Measurements from ENCODE around the gene TOP1. TPM values are rescaled to one million over a fixed set of nuclear protein-coding genes. Genes with fewer than 3 reads are reported as not detected.

The TOP1 gene
- total RNA-seq, 2 experiments from 2014 or later = 91.7 to 92.6 TPM

GRCh38 chr20:41137614-41138474, 109.2 kb downstream of the TOP1 start:
- H3K27ac Mint-ChIP-seq = peak overlapping the region; percentile 94
- CTCF ChIA-PET = interaction anchor here (0.6 to 3.2 kb wide), 9 partner anchors 10 to 185 kb away, joined by 3 to 16 read pairs (median 5); no protein-coding TSS in a partner anchor
- H3K4me1 Mint-ChIP-seq (ENCODE audit: low read depth) = peaks cover 69% of the 10 kb centered on the region
- no peaks in the 10 kb centered on the region for H3K27me3 Mint-ChIP-seq (ENCODE audit: low read depth)
- peaks cover 6% of the 10 kb centered on the region for H3K36me3 Mint-ChIP-seq (ENCODE audit: low read depth)
- intact Hi-C loops (cut with micrococcal nuclease) = loop anchor here (1.0 to 5.0 kb wide), 7 partner anchors 19 to 555 kb away; partner anchors contain the start of genes CHD6 and TOP1
- H3K4me3 Mint-ChIP-seq = peak overlapping the region; percentile 85
- DNase-seq = peak; percentile 73
- H3K9me3 Mint-ChIP-seq = no peaks in the 10 kb centered on the region

GRCh38 chr20:41138475-41139226, 110.0 kb downstream of the TOP1 start:
- DNase-seq = peak; percentile 66
- peak overlapping the region; percentile 85 for H3K4me3 Mint-ChIP-seq
- peaks cover 6% of the 10 kb centered on the region for H3K36me3 Mint-ChIP-seq (ENCODE audit: low read depth)
- peaks cover 73% of the 10 kb centered on the region for H3K4me1 Mint-ChIP-seq (ENCODE audit: low read depth)
- no peaks in the 10 kb centered on the region for H3K9me3 Mint-ChIP-seq
- intact Hi-C loops (cut with micrococcal nuclease) = loop anchor here (5.0 kb wide), 3 partner anchors 34 to 479 kb away; partner anchors contain the start of gene CHD6
- CTCF ChIA-PET = interaction anchor here (0.6 to 3.2 kb wide), 10 partner anchors 7 to 184 kb away, joined by 3 to 16 read pairs (median 5); no protein-coding TSS in a partner anchor
- peak overlapping the region; percentile 94 for H3K27ac Mint-ChIP-seq
- no peaks in the 10 kb centered on the region for H3K27me3 Mint-ChIP-seq (ENCODE audit: low read depth)

- CTCF ChIA-PET = interaction anchor here (1.0 to 3.2 kb wide), 6 partner anchors 8 to 33 kb away, joined by 5 to 16 read pairs (median 6); no protein-coding TSS in a partner anchor
- intact Hi-C loops (cut with micrococcal nuclease) = loop anchor here (5.0 kb wide), 3 partner anchors 33 to 478 kb away; partner anchors contain the start of gene CHD6
- peak; percentile 45 for DNase-seq
- H3K9me3 Mint-ChIP-seq = no peaks in the 10 kb centered on the region
- H3K36me3 Mint-ChIP-seq (ENCODE audit: low read depth) = peaks cover 11% of the 10 kb centered on the region
- peaks cover 74% of the 10 kb centered on the region for H3K4me1 Mint-ChIP-seq (ENCODE audit: low read depth)
- H3K4me3 Mint-ChIP-seq = peak overlapping the region; percentile 85
- peak overlapping the region; percentile 94 for H3K27ac Mint-ChIP-seq
- no peaks in the 10 kb centered on the region for H3K27me3 Mint-ChIP-seq (ENCODE audit: low read depth)
These were observed 110.8 kb downstream of the TOP1 start for GRCh38 chr20:41139227-41140093.

- no peaks in the 10 kb centered on the region for H3K27me3 Mint-ChIP-seq (ENCODE audit: low read depth)
- H3K4me3 Mint-ChIP-seq = peak overlapping the region; percentile 85
- intact Hi-C loops (cut with micrococcal nuclease) = no loop called here
- H3K9me3 Mint-ChIP-seq = no peaks in the 10 kb centered on the region
- peaks cover 74% of the 10 kb centered on the region for H3K4me1 Mint-ChIP-seq (ENCODE audit: low read depth)
- peak overlapping the region; percentile 94 for H3K27ac Mint-ChIP-seq
- peaks cover 14% of the 10 kb centered on the region for H3K36me3 Mint-ChIP-seq (ENCODE audit: low read depth)
- CTCF ChIA-PET = interaction anchor here (1.2 to 4.7 kb wide), 5 partner anchors 9 to 32 kb away, joined by 3 to 32 read pairs (median 11); no protein-coding TSS in a partner anchor
- peak; percentile 52 for DNase-seq
These were observed 111.9 kb downstream of the TOP1 start for GRCh38 chr20:41140226-41141133.

DNA sequence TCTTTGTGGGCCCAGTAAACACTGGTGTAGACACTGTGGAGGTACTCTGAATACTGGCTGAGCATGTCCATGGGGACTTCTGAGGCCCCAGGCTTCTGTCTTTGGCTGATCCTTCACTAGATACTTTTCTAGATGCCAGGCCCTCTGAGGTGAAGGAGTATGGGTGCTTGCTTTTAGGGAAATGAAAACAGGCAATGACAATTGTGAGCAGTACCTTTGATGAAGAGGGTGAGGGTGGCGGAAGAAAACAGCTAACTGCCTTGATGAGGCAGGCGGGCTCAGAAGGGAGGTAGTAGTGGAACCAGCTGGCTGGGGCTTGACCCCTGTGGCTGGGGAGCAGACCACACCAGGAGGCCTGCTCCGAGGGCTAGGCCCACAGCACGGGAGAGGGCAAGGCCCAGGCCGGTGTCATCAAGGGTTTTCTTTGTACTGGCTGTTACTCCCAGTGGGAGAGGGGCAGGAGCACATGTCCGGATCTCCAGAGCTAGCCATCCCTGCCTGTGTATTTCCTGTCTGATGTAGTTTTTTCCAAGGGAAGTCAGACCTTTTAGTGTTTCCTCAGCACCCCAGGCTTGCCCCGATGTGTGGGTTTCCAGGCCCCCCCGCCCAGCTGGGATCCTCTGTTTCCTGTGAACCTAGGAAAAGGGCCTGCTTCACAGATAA, 112.7 kb downstream of the TOP1 start:
- Mint-ChIP-seq H3K4me3 (peak overlapping the region; percentile 85), H3K4me1 (ENCODE audit: low read depth) (peaks cover 74% of the 10 kb centered on the region), H3K9me3 (no peaks in the 10 kb centered on the region), H3K27me3 (ENCODE audit: low read depth) (no peaks in the 10 kb centered on the region), H3K36me3 (ENCODE audit: low read depth) (peaks cover 14% of the 10 kb centered on the region), H3K27ac (peak overlapping the region; percentile 94)
- CTCF ChIA-PET = interaction anchor here (1.2 to 4.7 kb wide), 7 partner anchors 8 to 198 kb away, joined by 3 to 32 read pairs (median 6); no protein-coding TSS in a partner anchor
- peak; percentile 47 for DNase-seq
- intact Hi-C loops (cut with micrococcal nuclease) = no loop called here

- peak overlapping the region; percentile 85 for H3K4me3 Mint-ChIP-seq
- H3K9me3 Mint-ChIP-seq = no peaks in the 10 kb centered on the region
- H3K36me3 Mint-ChIP-seq (ENCODE audit: low read depth) = peaks cover 18% of the 10 kb centered on the region
- CTCF ChIA-PET = interaction anchor here (0.7 to 4.7 kb wide), 8 partner anchors 8 to 197 kb away, joined by 3 to 32 read pairs (median 6); no protein-coding TSS in a partner anchor
- H3K27ac Mint-ChIP-seq = peak overlapping the region; percentile 94
- intact Hi-C loops (cut with micrococcal nuclease) = no loop called here
- DNase-seq = peak; percentile 36
- peaks cover 82% of the 10 kb centered on the region for H3K4me1 Mint-ChIP-seq (ENCODE audit: low read depth)
- no peaks in the 10 kb centered on the region for H3K27me3 Mint-ChIP-seq (ENCODE audit: low read depth)
These were observed 113.6 kb downstream of the TOP1 start for GRCh38 chr20:41142245-41142644.

DNA sequence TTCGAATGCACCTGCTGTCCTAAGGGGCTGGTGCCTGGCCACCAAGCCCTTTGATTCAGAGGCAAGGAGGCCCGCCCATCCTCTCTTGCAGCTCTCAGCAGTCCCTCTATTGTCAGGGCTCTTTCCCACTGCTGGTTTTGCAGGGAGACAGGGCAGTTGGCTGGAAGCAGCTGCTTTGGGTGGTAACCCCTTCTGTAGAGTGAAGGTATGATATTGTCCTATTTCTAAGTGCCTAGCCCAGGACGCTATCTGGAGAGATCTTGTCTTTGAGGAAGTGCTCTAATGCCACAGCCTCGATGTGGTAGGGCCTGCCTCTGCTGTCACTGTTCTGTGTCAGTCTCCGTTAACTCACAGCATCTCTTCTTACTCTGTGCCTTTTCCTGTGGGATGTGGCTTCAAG, 114.3 kb downstream of the TOP1 start:
- Mint-ChIP-seq H3K27me3 (ENCODE audit: low read depth) (no peaks in the 10 kb centered on the region), H3K4me3 (peak overlapping the region; percentile 50), H3K9me3 (no peaks in the 10 kb centered on the region), H3K4me1 (ENCODE audit: low read depth) (peaks cover 87% of the 10 kb centered on the region), H3K36me3 (ENCODE audit: low read depth) (peaks cover 19% of the 10 kb centered on the region), H3K27ac (peak overlapping the region; percentile 94)
- intact Hi-C loops (cut with micrococcal nuclease) = no loop called here
- peak; percentile 61 for DNase-seq
- CTCF ChIA-PET = interaction anchor here (0.7 to 5.4 kb wide), 8 partner anchors 8 to 197 kb away, joined by 3 to 35 read pairs (median 7); partner anchors contain the start of gene LPIN3

DNA sequence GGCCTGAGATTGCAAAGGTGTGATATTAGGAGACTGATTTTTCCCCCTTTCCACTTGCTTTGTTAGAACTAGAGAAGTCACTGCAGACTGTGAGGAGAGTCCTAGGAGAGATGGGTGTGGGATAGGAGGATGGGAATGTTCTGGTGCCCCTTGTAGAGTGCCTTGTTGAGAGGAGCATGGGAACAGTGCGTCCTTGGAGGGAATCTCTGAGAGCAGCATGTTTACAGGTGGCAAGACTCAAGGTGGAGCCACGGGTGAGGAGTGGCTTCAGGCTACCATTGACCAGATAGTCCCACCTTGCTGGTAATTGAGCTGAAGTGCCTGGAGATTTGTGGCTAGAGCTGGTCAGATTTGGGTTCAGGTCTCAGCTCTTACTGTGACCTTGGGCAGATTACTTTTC, 114.7 kb downstream of the TOP1 start:
- Mint-ChIP-seq H3K27ac (peak overlapping the region; percentile 94), H3K27me3 (ENCODE audit: low read depth) (no peaks in the 10 kb centered on the region), H3K4me3 (no peak overlapping the region), H3K36me3 (ENCODE audit: low read depth) (peaks cover 20% of the 10 kb centered on the region), H3K9me3 (no peaks in the 10 kb centered on the region), H3K4me1 (ENCODE audit: low read depth) (peaks cover 92% of the 10 kb centered on the region)
- CTCF ChIA-PET = interaction anchor here (1.3 to 5.4 kb wide), 6 partner anchors 8 to 197 kb away, joined by 3 to 35 read pairs (median 6); partner anchors contain the start of gene LPIN3
- intact Hi-C loops (cut with micrococcal nuclease) = no loop called here
- peak; percentile 2 for DNase-seq

- H3K4me3 Mint-ChIP-seq = no peak overlapping the region
- CTCF ChIA-PET = interaction anchor here (0.7 to 5.4 kb wide), 2 partner anchors 10 kb away, joined by 3 to 35 read pairs; no protein-coding TSS in a partner anchor
- intact Hi-C loops (cut with micrococcal nuclease) = no loop called here
- H3K9me3 Mint-ChIP-seq = no peaks in the 10 kb centered on the region
- H3K4me1 Mint-ChIP-seq (ENCODE audit: low read depth) = peaks cover 97% of the 10 kb centered on the region
- no peak for DNase-seq
- peaks cover 21% of the 10 kb centered on the region for H3K36me3 Mint-ChIP-seq (ENCODE audit: low read depth)
- no peaks in the 10 kb centered on the region for H3K27me3 Mint-ChIP-seq (ENCODE audit: low read depth)
- peak overlapping the region; percentile 76 for H3K27ac Mint-ChIP-seq
These were observed 116.7 kb downstream of the TOP1 start for GRCh38 chr20:41145317-41145716.

Data from activated naive CD4-positive, alpha-beta T cell treated with anti-CD3 and anti-CD28 coated beads for 36 hours (primary cell).